ENCODE data around the gene SPSB1. TPM values are rescaled to one million over a fixed set of nuclear protein-coding genes. Genes with fewer than 3 reads are reported as not detected.
A peak's percentile ranks its signal among the peaks of the same experiment; 100 is the strongest.

SPSB1 gene
- total RNA-seq, 1 experiment from 2014 or later = 2.9 TPM

GRCh38 chr1:9289090-9289534 lies 3.6 kb upstream of the SPSB1 start:
- H3K56ac ChIP-seq (ENCODE audit: insufficient read length, low read depth, low read length) = no peak overlapping the region
- no peak overlapping the region for H3K4ac ChIP-seq (ENCODE audit: low read depth, low read length)
- Mint-ChIP-seq H3K27ac (no peak overlapping the region), H3K4me1 (peaks cover 3 to 4% of the 10 kb centered on the region in 2 experiments; a peak in 2 of 4 replicates), H3K9me3 (peaks cover 22 to 28% of the 10 kb centered on the region in 2 experiments), H3K27me3 (ENCODE audit: low read depth) (peaks cover 32% of the 10 kb centered on the region), H3K4me3 (no peak overlapping the region), H3K36me3 (ENCODE audit: insufficient read depth in 1 of 3, low read depth in 3 of 3) (peaks cover 0 to 4% (median 0%) of the 10 kb centered on the region in 3 experiments; a peak in 2 of 7 replicates)
- no peak overlapping the region for H2BK20ac ChIP-seq (ENCODE audit: low read depth, low read length, poor library complexity, severe bottlenecking)
- no peak overlapping the region for H2BK120ac ChIP-seq (ENCODE audit: low read depth, low read length, poor library complexity, severe bottlenecking)
- no peak overlapping the region for H3K27ac ChIP-seq (ENCODE audit: insufficient read length, low read depth, low read length)
- no peak overlapping the region for H4K5ac ChIP-seq (ENCODE audit: insufficient read length, low read depth, low read length)
- H4K20me1 ChIP-seq (ENCODE audit: control insufficient read depth, insufficient read depth, insufficient read length) = no peaks in the 10 kb centered on the region
- no peak overlapping the region for H4K91ac ChIP-seq (ENCODE audit: insufficient read length, low read depth, low read length)
- WGBS (ENCODE audit: extremely low coverage, insufficient read length, low lambda C conversion rate) = no CpG with 5 or more reads among the region's 6 CpGs
- no peak overlapping the region for H3K4me2 ChIP-seq (ENCODE audit: insufficient read depth, insufficient read length, low read length)
- H3K9me3 ChIP-seq (ENCODE audit: control insufficient read depth, low read depth, low read length) = no peaks in the 10 kb centered on the region
- H3K79me2 ChIP-seq (ENCODE audit: insufficient read depth, low read length) = no peaks in the 10 kb centered on the region
- no peak overlapping the region for H2BK5ac ChIP-seq (ENCODE audit: insufficient read length, low read length)
- H3T11ph ChIP-seq (ENCODE audit: low read length) = no peak overlapping the region
- H4K8ac ChIP-seq (replicated peaks; ENCODE audit: insufficient read length, low read depth, low read length) = no peak overlapping the region
- no peak overlapping the region for H2AFZ ChIP-seq (ENCODE audit: low read length)
- H3K79me1 ChIP-seq (ENCODE audit: insufficient read depth, low read depth, low read length, poor library complexity, severe bottlenecking) = no peaks in the 10 kb centered on the region
- no peak overlapping the region for H3K9ac ChIP-seq (ENCODE audit: extremely low read depth, insufficient read length, low read length)
- H3K18ac ChIP-seq (ENCODE audit: insufficient read length, low read depth, low read length) = no peak overlapping the region
- no peak overlapping the region for H2BK12ac ChIP-seq (ENCODE audit: insufficient read length, low read depth, low read length)
- TF ChIP-seq CTCF (conservative IDR thresholded peaks at IDR 0.05) = peak; percentile 99
- no peak overlapping the region for H3K14ac ChIP-seq (ENCODE audit: insufficient read depth, low read length)
- no peaks in the 10 kb centered on the region for H3K4me1 ChIP-seq (ENCODE audit: insufficient read depth, low read length)
- H3K27me3 ChIP-seq (ENCODE audit: insufficient read depth, low read length) = peaks cover 8% of the 10 kb centered on the region; the same call in 1 of the 2 replicates
- DNase-seq = peak; percentile 55
- H2BK15ac ChIP-seq (ENCODE audit: low read depth, low read length) = no peak overlapping the region
- no peak overlapping the region for H3K23ac ChIP-seq (ENCODE audit: insufficient read length, low read depth, low read length)
- peaks cover 9% of the 10 kb centered on the region for H3K23me2 ChIP-seq (ENCODE audit: insufficient read length, low read depth, low read length, poor library complexity, severe bottlenecking)
- no peak overlapping the region for H2AK5ac ChIP-seq (ENCODE audit: insufficient read length, low read length)

Measured in H9 (cell line).